Activated T-cell treated with anti-CD3 and anti-CD28 coated beads, Interleukin-2, amount 50 U/mL, for 1 hour (primary cell): ENCODE results near the gene OR6N1.

ENCODE experiments used
- DNase-seq: peaks from one replicate; pipeline ENCODE4 v3.0.0-alpha.2; 2020

OR6N1 gene

DNA sequence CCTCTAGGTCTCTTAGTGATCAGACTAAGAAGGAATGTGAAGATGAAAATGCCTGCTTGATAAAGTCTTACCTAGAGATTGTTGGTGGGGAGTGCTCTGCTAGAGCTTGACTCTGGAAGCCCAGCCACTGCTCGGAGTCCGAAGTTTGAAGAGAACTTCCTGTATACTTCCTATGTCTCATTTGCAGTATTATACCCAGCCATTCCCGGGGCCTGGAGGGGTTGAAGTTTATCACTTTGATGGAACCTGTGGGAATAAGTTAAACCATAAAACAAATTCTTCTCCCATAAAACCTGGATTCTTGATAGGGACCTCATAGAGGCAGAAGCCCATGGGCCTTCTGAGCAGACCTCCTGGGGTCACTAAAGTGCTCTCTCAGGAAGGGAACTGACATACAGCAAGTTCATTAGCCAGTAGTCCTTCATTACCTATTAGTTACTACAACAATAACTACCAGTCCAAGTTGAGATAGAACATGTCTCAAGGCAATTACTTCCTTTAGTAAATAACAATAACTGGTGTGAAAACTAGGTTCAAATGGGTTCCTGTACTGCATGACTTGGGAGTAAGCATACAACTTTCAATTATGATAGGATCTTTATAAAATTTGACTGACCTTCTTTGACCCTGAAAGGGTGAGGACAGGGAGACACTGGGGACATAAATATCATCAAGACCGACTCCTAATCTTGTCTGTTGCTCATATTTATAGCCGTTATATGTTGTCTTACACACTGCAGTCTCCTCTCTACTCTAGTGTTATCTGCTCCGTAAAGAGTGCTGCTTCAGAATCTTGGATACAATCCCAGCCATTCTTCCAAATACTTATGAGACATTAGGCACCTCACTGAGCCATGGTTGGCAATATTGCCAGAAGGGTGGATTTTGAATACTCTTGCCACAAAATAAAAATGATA, at the start of gene OR6N1:
Gene OR6N1, minus strand, starts transcription at position 246 of the 917 bp plus-strand sequence. CDS start 5,513 bp downstream, outside the sequence.
- DNase-seq, result no peak

- DNase-seq, result no peak
Observed at GRCh38 chr1:158821723-158822122, 49.7 kb upstream of the OR6N1 start.

- no peak for DNase-seq
Observed at GRCh38 chr1:158819461-158820443, 47.8 kb upstream of the OR6N1 start.

- DNase-seq, result no peak
Observed at GRCh38 chr1:158818975-158819431, 47.0 kb upstream of the OR6N1 start.

GRCh38 chr1:158818560-158818959, 46.6 kb upstream of the OR6N1 start:
- DNase-seq, result no peak

DNA sequence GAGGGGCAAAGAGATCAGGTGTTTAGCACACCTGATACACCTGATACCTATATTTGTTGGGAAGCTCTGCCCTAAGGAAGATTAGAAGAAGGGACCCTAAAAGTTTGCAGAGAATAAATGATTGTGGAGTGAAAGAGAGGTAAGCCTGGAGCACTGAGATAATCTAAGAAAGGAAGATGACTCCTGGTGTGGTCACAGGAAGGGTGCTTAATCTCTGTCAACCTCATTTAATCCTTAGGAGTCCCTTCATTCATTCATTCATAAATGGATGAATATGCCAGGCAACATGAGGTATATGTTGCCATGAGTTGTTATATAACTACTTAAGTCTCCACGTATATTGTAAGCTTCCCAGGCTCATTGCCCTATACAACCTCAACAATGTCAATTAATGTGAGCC, 43.0 kb upstream of the OR6N1 start:
- no peak for DNase-seq

- no peak for DNase-seq
Observed at GRCh38 chr1:158813164-158813563, 41.2 kb upstream of the OR6N1 start.

GRCh38 chr1:158812336-158812735, 40.3 kb upstream of the OR6N1 start:
- DNase-seq, result no peak

DNA sequence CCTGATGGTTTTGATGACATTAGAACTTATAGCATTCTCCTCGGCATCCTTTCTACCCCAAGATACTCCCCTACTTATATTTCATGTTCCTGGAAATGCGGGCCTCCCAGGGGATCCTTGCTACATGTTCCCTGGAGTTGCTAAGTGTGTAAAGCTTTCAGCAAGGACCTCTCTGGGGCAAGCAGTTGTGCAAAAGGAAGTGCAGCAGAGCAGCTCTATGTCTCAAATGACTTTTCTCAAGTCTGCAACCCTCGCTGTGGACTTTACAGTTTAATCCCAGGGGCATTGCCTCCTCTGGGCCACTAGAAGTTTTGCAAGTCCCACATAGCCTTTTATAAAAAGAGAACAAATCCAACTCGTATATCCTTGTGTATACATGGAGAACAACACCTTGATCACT, 38.3 kb upstream of the OR6N1 start:
- no peak for DNase-seq

DNA sequence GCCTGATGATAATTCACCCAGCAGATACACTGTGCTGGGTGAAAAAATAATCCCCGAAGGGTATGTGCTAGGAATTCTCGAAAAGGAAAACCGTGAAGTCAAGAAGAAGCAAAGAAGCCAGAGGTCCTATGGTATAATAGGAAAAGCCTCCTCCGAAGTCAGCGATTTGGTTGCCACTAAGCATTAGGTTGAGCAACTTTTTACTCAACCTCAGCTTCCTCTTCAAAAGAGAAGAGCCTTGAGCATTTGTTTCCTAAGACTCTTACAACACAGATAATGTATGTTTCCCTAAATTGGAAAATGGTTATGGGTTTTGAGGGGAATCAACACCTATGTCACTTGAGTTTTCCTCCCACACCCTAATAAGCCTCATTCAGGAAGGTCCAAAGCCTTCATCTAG, 37.9 kb upstream of the OR6N1 start:
- no peak for DNase-seq

DNA sequence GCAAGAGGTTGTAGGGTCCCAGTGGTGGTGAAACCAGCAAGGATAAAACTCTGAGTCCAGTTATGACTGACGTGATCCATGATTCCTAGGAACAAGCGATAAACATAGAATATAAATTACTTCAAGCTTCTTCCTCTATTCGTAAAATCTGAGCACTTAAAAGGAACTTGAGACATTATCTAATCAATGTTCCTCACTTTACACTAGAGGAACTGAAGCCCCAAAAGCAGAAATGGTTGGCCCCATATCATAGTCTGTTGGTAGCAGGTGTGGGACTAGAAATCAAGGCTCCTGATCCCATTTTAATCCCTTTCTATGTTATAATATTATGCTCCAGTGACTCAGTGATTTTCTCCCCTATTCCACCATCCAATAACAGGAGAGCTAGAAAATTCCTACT, 37.3 kb upstream of the OR6N1 start:
- DNase-seq, result no peak

GRCh38 chr1:158806916-158807536, 35.0 kb upstream of the OR6N1 start:
- no peak for DNase-seq

- DNase-seq, result no peak
Observed at GRCh38 chr1:158803678-158804077, 31.7 kb upstream of the OR6N1 start.

- DNase-seq, result no peak
Observed at GRCh38 chr1:158801396-158801795, 29.4 kb upstream of the OR6N1 start.

DNA sequence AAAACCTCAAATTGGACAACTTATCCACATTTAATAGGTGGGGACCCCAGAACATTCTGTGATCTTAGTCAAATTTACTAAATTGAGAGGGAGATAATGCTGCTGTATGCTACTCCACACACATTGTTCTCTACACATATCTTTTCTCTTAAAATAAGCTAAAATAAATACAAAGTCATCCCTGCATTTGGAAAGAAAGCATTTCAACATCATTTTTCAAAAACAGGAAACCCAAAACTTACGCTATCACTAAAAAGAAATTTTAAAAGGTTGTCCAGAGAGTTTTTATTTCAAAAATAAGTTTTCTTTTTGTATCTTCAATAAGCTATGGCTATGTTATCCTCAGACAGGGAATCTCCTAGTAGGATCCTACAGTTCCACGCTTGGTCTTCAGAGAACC, 28.5 kb upstream of the OR6N1 start:
- DNase-seq, result no peak

DNA sequence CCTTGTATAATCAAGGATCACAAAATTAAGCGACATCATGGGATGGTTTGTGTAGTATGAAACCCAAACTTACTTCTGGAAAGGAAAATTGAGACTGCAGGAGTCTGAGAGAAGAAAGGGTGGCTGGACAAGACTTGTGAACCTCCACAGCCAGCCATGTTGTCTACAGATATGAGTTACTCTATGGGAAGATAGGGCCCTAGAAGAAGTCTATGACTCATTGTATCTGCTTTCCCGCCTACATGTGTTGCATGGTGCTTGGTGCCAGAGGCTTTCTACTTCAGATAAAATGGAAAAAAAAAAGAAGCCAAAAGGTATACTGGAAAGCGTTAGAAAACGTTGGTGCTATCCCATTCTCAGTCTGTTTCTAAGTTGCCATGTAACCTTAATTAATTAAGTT, 27.7 kb upstream of the OR6N1 start:
- no peak for DNase-seq

DNA sequence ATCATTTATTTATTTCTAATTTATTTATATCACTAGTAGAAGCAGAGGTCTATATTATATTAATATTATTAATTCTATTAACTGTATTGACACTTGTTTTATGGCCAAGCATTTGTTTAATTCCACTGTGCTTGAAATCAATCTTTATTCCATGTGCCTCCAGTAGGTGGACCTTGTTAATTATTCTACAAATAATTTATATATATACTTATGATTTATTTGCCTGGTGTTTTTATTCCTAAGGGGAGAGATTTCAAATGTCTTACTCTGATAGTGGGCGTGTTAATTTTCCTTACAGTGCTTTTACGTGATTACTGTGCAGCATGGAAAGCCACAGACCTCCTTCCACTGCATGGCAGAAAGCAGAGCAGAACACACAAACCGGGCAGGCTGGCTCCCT, 26.5 kb upstream of the OR6N1 start:
- DNase-seq, result no peak

GRCh38 chr1:158794247-158794646, 22.3 kb upstream of the OR6N1 start:
- no peak for DNase-seq

GRCh38 chr1:158793604-158794003, 21.6 kb upstream of the OR6N1 start:
- peak; percentile 24 for DNase-seq

DNA sequence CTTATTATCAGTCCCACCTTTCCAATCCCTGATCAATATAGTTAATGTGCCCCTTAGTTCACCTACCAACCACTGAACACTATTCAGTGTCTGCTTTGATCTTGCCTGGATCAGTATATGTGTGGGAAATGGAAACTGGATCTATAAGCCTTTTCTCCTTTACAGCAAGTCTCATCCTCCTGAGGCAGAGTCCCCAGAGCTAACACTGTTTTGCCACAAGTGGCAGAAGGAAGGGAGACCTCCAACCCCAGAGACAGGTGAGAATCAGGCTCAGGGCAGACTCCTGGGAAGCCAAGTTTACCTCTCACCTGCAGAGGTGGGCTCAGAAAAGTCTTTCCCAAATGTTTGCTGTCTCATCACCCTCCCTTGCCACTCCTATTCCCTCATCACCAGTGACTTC, 9.1 kb upstream of the OR6N1 start, which contains the start of gene OR6N2:
Gene OR6N2, minus strand, starts transcription at position 101 of the 400 bp plus-strand sequence. CDS start 3,569 bp downstream, outside the sequence.
- DNase-seq, result no peak

- no peak for DNase-seq
Observed at GRCh38 chr1:158754420-158754819, 17.6 kb downstream of the OR6N1 start, which contains the start of gene OR6K6. OR6K6 (plus strand) TSS chr1:158754720; CDS start chr1:158754888, 168 bp downstream.

- no peak for DNase-seq
Observed at GRCh38 chr1:158752155-158752712, 19.8 kb downstream of the OR6N1 start.
